H1 (cell line): Measurements from ENCODE around the gene CELA1. TPM values are rescaled to one million over a fixed set of nuclear protein-coding genes. Genes with fewer than 3 reads are reported as not detected.

ENCODE experiments used
- CTCF ChIA-PET: fragments of 300-600 bp; sonication (Branson Sonifier 250); formaldehyde crosslinking; loops from one replicate; lab custom pipeline; 2021; ENCODE audit not compliant: partially characterized antibody; lab: Charles Lee
- POLR2A ChIA-PET: fragments of 300-600 bp; sonication (Branson Sonifier 250); formaldehyde crosslinking; loops from one replicate; lab custom pipeline; 2021; ENCODE audit warnings: inconsistent platforms; ENCODE audit not compliant: partially characterized antibody; lab: Charles Lee
- DNase-seq, 2 experiments: peaks; one replicate each; pipeline versions ENCODE4 v3.0.0 to v3.0.0-alpha.2; 2010 to 2022; ENCODE audit warnings: low spot score in 2 of 2, low read depth in 1 of 2, mixed read lengths in 1 of 2
- FAIRE-seq: peaks from 2 replicates; lab custom pipeline; 2011; peaks lifted over from hg19 to GRCh38; lab: Jason Lieb, UNC
- H2AFZ ChIP-seq: 2 replicates; pipeline ENCODE4 v1.8.1; 2012; ENCODE audit warnings: low read length, inconsistent platforms
- H2AK5ac ChIP-seq: 2 replicates; pipeline ENCODE4 v1.6.1; 2013; ENCODE audit warnings: low read depth, low read length
- H2BK120ac ChIP-seq: replicated peaks from 2 replicates; pipeline ENCODE3; 2013; ENCODE audit warnings: low read depth, low read length, inconsistent platforms
- H2BK12ac ChIP-seq: 2 replicates; pipeline ENCODE4 v1.6.1; 2013; ENCODE audit warnings: low read depth, low read length
- H2BK15ac ChIP-seq: 2 replicates; pipeline ENCODE4 v1.6.1; 2013; ENCODE audit warnings: low read length
- H2BK20ac ChIP-seq: 2 replicates; pipeline ENCODE4 v1.6.1; 2013; ENCODE audit warnings: low read length
- H2BK5ac ChIP-seq: 2 replicates; pipeline ENCODE4 v1.6.1; 2013; ENCODE audit warnings: low read depth, low read length
- H3K14ac ChIP-seq: 2 replicates; pipeline ENCODE4 v1.6.1; 2013; ENCODE audit warnings: inconsistent platforms; ENCODE audit not compliant: insufficient read length
- H3K18ac ChIP-seq: 2 replicates; pipeline ENCODE4 v1.6.1; 2013; ENCODE audit warnings: low read length; ENCODE audit errors: extremely low read depth
- H3K23ac ChIP-seq: 2 replicates; pipeline ENCODE4 v1.6.1; 2013; ENCODE audit warnings: inconsistent platforms; ENCODE audit not compliant: insufficient read length
- H3K23me2 ChIP-seq: 2 replicates; pipeline ENCODE4 v1.6.1; 2013; ENCODE audit warnings: low read depth, low read length
- H3K27ac ChIP-seq: 2 replicates; pipeline ENCODE4 v1.6.1; 2011; ENCODE audit warnings: low read depth, low read length, inconsistent platforms
- H3K27me3 ChIP-seq, 4 experiments: replicated peaks in 1 of 4; 1 replicate in 1 of 4; 2 replicates in 3 of 4; pipeline versions ENCODE4 v1.6.1 to v1.8.1; 2011 to 2013; ENCODE audit warnings: low read length in 3 of 4, mild to moderate bottlenecking in 3 of 4, inconsistent platforms in 2 of 4, mixed read lengths in 2 of 4, moderate library complexity in 1 of 4; ENCODE audit not compliant: control insufficient read depth in 3 of 4, insufficient read depth in 3 of 4; ENCODE audit errors: extremely low read depth in 1 of 4
- H3K36me3 ChIP-seq, 4 experiments: 2 replicates each; pipeline versions ENCODE4 v1.6.1 to v1.8.1; 2011 to 2013; ENCODE audit warnings: mild to moderate bottlenecking in 4 of 4, low read length in 3 of 4, moderate library complexity in 2 of 4, control low read depth in 1 of 4, inconsistent platforms in 1 of 4; ENCODE audit not compliant: insufficient read depth in 4 of 4, control insufficient read depth in 2 of 4
- H3K4ac ChIP-seq: replicated peaks from 2 replicates; pipeline ENCODE3; 2013; ENCODE audit warnings: low read length, low read depth, mixed read lengths, inconsistent platforms; ENCODE audit not compliant: insufficient read length
- H3K4me1 ChIP-seq, 4 experiments: replicated peaks in 1 of 4; 1 replicate in 1 of 4; 2 replicates in 3 of 4; pipeline versions ENCODE4 v1.6.1 to v1.8.1; 2011 to 2013; ENCODE audit warnings: low read length in 3 of 4, inconsistent platforms in 2 of 4, mixed read lengths in 1 of 4; ENCODE audit not compliant: insufficient read depth in 4 of 4, control insufficient read depth in 3 of 4
- H3K4me2 ChIP-seq, 2 experiments: 2 replicates each; pipeline versions ENCODE4 v1.6.1 to v1.8.1; 2011 to 2013; ENCODE audit warnings: low read depth in 2 of 2, low read length in 2 of 2, control low read depth in 1 of 2, inconsistent platforms in 1 of 2, mild to moderate bottlenecking in 1 of 2; ENCODE audit not compliant: insufficient read depth in 1 of 2
- H3K4me3 ChIP-seq, 4 experiments: fragments of 200-600, 300-600 bp in 1 of 4; sonication (generic), shearing (Covaris generic), sonication (Bioruptor Twin) in 1 of 4; 2 replicates each; pipeline versions ENCODE4 v1.5.1 to v1.8.1; 2011 to 2016; ENCODE audit warnings: low read length in 4 of 4, low read depth in 3 of 4, control low read depth in 2 of 4, inconsistent platforms in 2 of 4, mild to moderate bottlenecking in 2 of 4, mixed read lengths in 1 of 4, moderate library complexity in 1 of 4; ENCODE audit not compliant: insufficient read depth in 2 of 4; ENCODE audit errors: extremely low read depth in 1 of 4
- H3K56ac ChIP-seq: replicated peaks from 2 replicates; pipeline ENCODE3; 2013; ENCODE audit warnings: low read depth, mild to moderate bottlenecking, mixed read lengths, low read length, inconsistent platforms; ENCODE audit not compliant: insufficient read length
- H3K79me1 ChIP-seq: 2 replicates; pipeline ENCODE4 v1.6.1; 2013; ENCODE audit warnings: low read depth, low read length, control low read depth
- H3K79me2 ChIP-seq, 2 experiments: 2 replicates each; pipeline versions ENCODE4 v1.6.1 to v1.8.1; 2012 to 2013; ENCODE audit warnings: low read length in 2 of 2, mild to moderate bottlenecking in 2 of 2, inconsistent platforms in 1 of 2; ENCODE audit not compliant: insufficient read depth in 2 of 2, control insufficient read depth in 1 of 2
- H3K9ac ChIP-seq, 4 experiments: replicated peaks in 1 of 4; 1 replicate in 1 of 4; 2 replicates in 3 of 4; pipeline versions ENCODE4 v1.6.1 to v1.8.1; 2011 to 2013; ENCODE audit warnings: low read depth in 3 of 4, low read length in 3 of 4, control low read depth in 2 of 4, mild to moderate bottlenecking in 2 of 4, moderate library complexity in 2 of 4, inconsistent platforms in 1 of 4; ENCODE audit errors: extremely low read depth in 1 of 4
- H3K9me3 ChIP-seq, 2 experiments: 2 replicates each; pipeline versions ENCODE4 v1.6.1 to v1.8.1; 2012 to 2013; ENCODE audit warnings: mild to moderate bottlenecking in 2 of 2, moderate library complexity in 2 of 2, control low read depth in 1 of 2, inconsistent platforms in 1 of 2, low read depth in 1 of 2, low read length in 1 of 2, mixed read lengths in 1 of 2; ENCODE audit not compliant: insufficient read depth in 2 of 2
- H4K20me1 ChIP-seq, 2 experiments: replicated peaks in 1 of 2; 2 replicates each; pipeline versions ENCODE3 to v1.8.1; 2011 to 2013; ENCODE audit warnings: inconsistent platforms in 2 of 2, low read length in 2 of 2, mild to moderate bottlenecking in 1 of 2; ENCODE audit not compliant: insufficient read depth in 2 of 2, control insufficient read depth in 1 of 2
- H4K5ac ChIP-seq: 2 replicates; pipeline ENCODE4 v1.6.1; 2013; ENCODE audit warnings: low read length, low read depth, mixed read lengths, inconsistent platforms; ENCODE audit not compliant: insufficient read length
- H4K8ac ChIP-seq: 2 replicates; pipeline ENCODE4 v1.8.0; 2013; ENCODE audit warnings: mild to moderate bottlenecking, moderate library complexity, low read length, inconsistent platforms; ENCODE audit not compliant: insufficient read depth; ENCODE audit errors: extremely low read depth
- H4K91ac ChIP-seq: replicated peaks from 2 replicates; pipeline ENCODE3; 2013; ENCODE audit warnings: low read length, mixed read lengths, inconsistent platforms; ENCODE audit not compliant: insufficient read length
- BACH1 ChIP-seq: IDR thresholded peaks from 2 replicates; pipeline ENCODE4 v1.6.1; 2012; ENCODE audit warnings: low read length, improper control_type of control experiment
- CREB1 ChIP-seq: IDR thresholded peaks from 2 replicates; pipeline ENCODE4 v1.6.1; 2012; ENCODE audit warnings: inconsistent platforms
- EZH2 ChIP-seq: fragments of 200-600 bp; sonication (generic); IDR thresholded peaks from 2 replicates; pipeline ENCODE4 v1.7.1; 2012; ENCODE audit warnings: low read depth, mild to moderate bottlenecking, moderate library complexity, low read length, inconsistent platforms; ENCODE audit not compliant: severe bottlenecking
- PHF8 ChIP-seq: fragments of 200-600 bp; sonication (generic); conservative IDR thresholded peaks from 2 replicates; pipeline ENCODE4 v1.7.1; 2012; ENCODE audit warnings: low read depth, mild to moderate bottlenecking, inconsistent platforms, low read length, moderate library complexity
- POU5F1 ChIP-seq: IDR thresholded peaks from 2 replicates; pipeline ENCODE4 v1.6.1; 2011; ENCODE audit warnings: low read depth, mild to moderate bottlenecking, low read length, moderate library complexity
- WGBS, 2 experiments: shearing (Covaris generic) in 1 of 2; methylation state at CpG; one replicate each; pipeline versions ENCODE4 v1.1.6 to v1.1.7; 2013 to 2015; ENCODE audit warnings: low lambda C conversion rate in 2 of 2, mixed read lengths in 2 of 2, inconsistent platforms in 1 of 2, low coverage in 1 of 2, missing lambda C conversion rate in 1 of 2; ENCODE audit not compliant: insufficient replicate concordance in 2 of 2, insufficient coverage in 1 of 2, insufficient read length in 1 of 2; ENCODE audit errors: extremely low coverage in 1 of 2, missing lambda C conversion rate in 1 of 2; 5-methylcytosine and 5-hydroxymethylcytosine counted together
- polyA plus RNA-seq, 7 experiments: library from polyadenylated mRNA; depleted of rRNA in 3 of 7; stranded (reverse) in 5 of 7; unstranded in 2 of 7; fragments of >200 nt in 5 of 7; fragments of 200-250 nt in 2 of 7; gene quantifications; 1 replicate in 5 of 7; 2 replicates in 1 of 7; 4 replicates in 1 of 7; pipeline versions ENCODE4 v1.2.1 to v1.2.3, GENCODE V29; 2011 to 2013; ENCODE audit warnings: missing spikeins in 2 of 7, mixed read lengths in 2 of 7
- total RNA-seq: library from RNA; stranded (reverse); fragmentation: NEBNext Ultra II Directional; extraction: Animal tissue kit (Norgen Biotek cat#: 25700); gene quantifications from 2 replicates; pipeline ENCODE4 v1.2.1, GENCODE V29; 2021

Gene CELA1
- total and polyA plus RNA-seq, 2 of the 8 experiments (the other 6 are each of a cell fraction or from before 2014, with no cell fraction given): 0.09 TPM; not detected in 1

GRCh38 chr12:51395283-51396230, 49.1 kb upstream of the CELA1 start:
- Histone ChIP-seq H3K4me3 (no peak overlapping the region), H3K23me2 (peaks cover 4% of the 10 kb centered on the region; the same call in 1 of the 2 replicates), H4K5ac (no peak overlapping the region), H2BK20ac (no peak overlapping the region), H3K23ac (no peak overlapping the region), H2AFZ (no peak overlapping the region), H3K79me1 (no peaks in the 10 kb centered on the region), H4K91ac (no peak overlapping the region), H2BK12ac (no peak overlapping the region), H3K4me2 (no peak overlapping the region), H2BK15ac (no peak overlapping the region), H3K79me2 (no peaks in the 10 kb centered on the region), H4K8ac (no peak overlapping the region), H2BK120ac (no peak overlapping the region), H3K36me3 (peaks cover 0 to 13% (median 2%) of the 10 kb centered on the region in 4 experiments; a peak in 2 of 8 replicates), H3K9me3 (no peaks in the 10 kb centered on the region), H3K18ac (no peak overlapping the region), H3K14ac (no peak overlapping the region), H4K20me1 (no peaks in the 10 kb centered on the region), H2AK5ac (no peak overlapping the region), H3K4ac (no peak overlapping the region), H3K56ac (no peak overlapping the region), H3K4me1 (peaks cover 3 to 6% (median 4%) of the 10 kb centered on the region in 4 experiments; a peak in 6 of 7 replicates), H3K9ac (no peak overlapping the region; a peak in 1 of 7 replicates), H3K27me3 (no peaks in the 10 kb centered on the region), H3K27ac (no peak overlapping the region), H2BK5ac (no peak overlapping the region)
- WGBS, 2 experiments: 84% methylated on average over 8 of the region's 8 CpGs; no CpG with 5 or more reads in 1 of the 2 experiments
- CTCF ChIA-PET: interaction anchor here (0.6 to 0.9 kb wide), 4 partner anchors 12 to 526 kb away, joined by 3 to 7 read pairs (median 4); no protein-coding TSS in a partner anchor
- POLR2A ChIA-PET: interaction anchor here (1.1 kb wide), 2 partner anchors 19 to 467 kb away, joined by 3 to 4 read pairs; no protein-coding TSS in a partner anchor
- no peak for FAIRE-seq
- DNase-seq: no peak
- no peak for TF ChIP-seq PHF8
- TF ChIP-seq BACH1: no peak
- no peak for TF ChIP-seq POU5F1
- TF ChIP-seq CREB1: no peak
- TF ChIP-seq EZH2: no peak
